GM13977 (cell line): ENCODE data around the gene RMRP.

ENCODE experiments used
- DNase-seq: peaks from one replicate; pipeline ENCODE4 v3.0.0; 2012; ENCODE audit warnings: low spot score
- CTCF ChIP-seq: IDR thresholded peaks from 2 replicates; pipeline ENCODE4 v1.5.1; 2012; ENCODE audit warnings: mild to moderate bottlenecking, control low read depth; ENCODE audit not compliant: insufficient read depth; ENCODE audit errors: extremely low read depth, missing control alignments
- in situ Hi-C: fragments of 300-500 bp; cut with MboI; formaldehyde crosslinking; loops from one replicate; pipeline ENCODE4 v1.12.0; 2022; ENCODE audit warnings: low sequenced_read_pairs, low pct_unique_long_range_greater_than_20kb, mixed read lengths, inconsistent platforms; ENCODE audit not compliant: unreplicated experiment

RMRP gene

GRCh38 chr9:35687972-35688557, 30.2 kb upstream of the RMRP start:
- in situ Hi-C loops, result no loop called here
- DNase-seq, result no peak
- no peak for TF ChIP-seq CTCF

GRCh38 chr9:35687306-35687705, 29.5 kb upstream of the RMRP start:
- in situ Hi-C loops, result no loop called here
- no peak for DNase-seq
- no peak for TF ChIP-seq CTCF

GRCh38 chr9:35686222-35687203, 28.7 kb upstream of the RMRP start:
- TF ChIP-seq CTCF, result no peak
- DNase-seq, result no peak
- in situ Hi-C loops, result no loop called here

- in situ Hi-C loops, result no loop called here
- no peak for DNase-seq
- TF ChIP-seq CTCF, result no peak
Measured at GRCh38 chr9:35685506-35685905, 27.7 kb upstream of the RMRP start.

GRCh38 chr9:35684921-35685320, 27.1 kb upstream of the RMRP start:
- TF ChIP-seq CTCF, result no peak
- DNase-seq, result no peak
- in situ Hi-C loops, result no loop called here

GRCh38 chr9:35683323-35683722, 25.5 kb upstream of the RMRP start:
- TF ChIP-seq CTCF, result no peak
- no peak for DNase-seq
- in situ Hi-C loops, result no loop called here
